ENCODE measurements around the gene CAMK1D.

DNA sequence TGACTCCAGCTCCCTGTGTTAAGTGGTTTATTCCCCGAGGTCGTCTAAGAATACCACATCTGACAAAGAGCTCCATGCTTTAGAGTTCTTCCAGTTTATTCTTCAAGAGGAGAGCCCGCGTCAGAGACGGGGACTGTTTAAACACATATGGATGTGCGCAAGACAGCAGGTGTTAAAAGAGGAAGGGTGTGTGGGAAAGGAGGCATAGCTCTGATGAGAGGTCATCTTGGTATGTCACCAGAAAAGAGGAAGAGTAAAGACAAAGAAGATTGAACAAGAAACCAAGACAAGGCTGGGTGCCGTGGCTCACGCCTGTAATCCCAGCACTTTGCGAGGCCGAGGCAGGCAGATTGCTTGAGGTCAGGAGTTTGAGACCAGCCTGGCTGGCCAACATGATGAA lies 393.4 kb downstream of the CAMK1D start:
- TF ChIP-seq, protein P1, sequence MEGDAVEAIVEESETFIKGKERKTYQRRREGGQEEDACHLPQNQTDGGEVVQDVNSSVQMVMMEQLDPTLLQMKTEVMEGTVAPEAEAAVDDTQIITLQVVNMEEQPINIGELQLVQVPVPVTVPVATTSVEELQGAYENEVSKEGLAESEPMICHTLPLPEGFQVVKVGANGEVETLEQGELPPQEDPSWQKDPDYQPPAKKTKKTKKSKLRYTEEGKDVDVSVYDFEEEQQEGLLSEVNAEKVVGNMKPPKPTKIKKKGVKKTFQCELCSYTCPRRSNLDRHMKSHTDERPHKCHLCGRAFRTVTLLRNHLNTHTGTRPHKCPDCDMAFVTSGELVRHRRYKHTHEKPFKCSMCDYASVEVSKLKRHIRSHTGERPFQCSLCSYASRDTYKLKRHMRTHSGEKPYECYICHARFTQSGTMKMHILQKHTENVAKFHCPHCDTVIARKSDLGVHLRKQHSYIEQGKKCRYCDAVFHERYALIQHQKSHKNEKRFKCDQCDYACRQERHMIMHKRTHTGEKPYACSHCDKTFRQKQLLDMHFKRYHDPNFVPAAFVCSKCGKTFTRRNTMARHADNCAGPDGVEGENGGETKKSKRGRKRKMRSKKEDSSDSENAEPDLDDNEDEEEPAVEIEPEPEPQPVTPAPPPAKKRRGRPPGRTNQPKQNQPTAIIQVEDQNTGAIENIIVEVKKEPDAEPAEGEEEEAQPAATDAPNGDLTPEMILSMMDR (IDR thresholded peaks at IDR 0.05) = no peak
- TF ChIP-seq POLR2A (IDR thresholded peaks at IDR 0.05) (no peak), EP300 (IDR thresholded peaks at IDR 0.05) (no peak)
